ENCODE data around the gene PF4V1. TPM values are rescaled to one million over a fixed set of nuclear protein-coding genes. Genes with fewer than 3 reads are reported as not detected.

The PF4V1 gene, protein sequence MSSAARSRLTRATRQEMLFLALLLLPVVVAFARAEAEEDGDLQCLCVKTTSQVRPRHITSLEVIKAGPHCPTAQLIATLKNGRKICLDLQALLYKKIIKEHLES
- total RNA-seq (not detected in 2 replicates), polyA plus RNA-seq (not detected in 2 replicates)

DNA sequence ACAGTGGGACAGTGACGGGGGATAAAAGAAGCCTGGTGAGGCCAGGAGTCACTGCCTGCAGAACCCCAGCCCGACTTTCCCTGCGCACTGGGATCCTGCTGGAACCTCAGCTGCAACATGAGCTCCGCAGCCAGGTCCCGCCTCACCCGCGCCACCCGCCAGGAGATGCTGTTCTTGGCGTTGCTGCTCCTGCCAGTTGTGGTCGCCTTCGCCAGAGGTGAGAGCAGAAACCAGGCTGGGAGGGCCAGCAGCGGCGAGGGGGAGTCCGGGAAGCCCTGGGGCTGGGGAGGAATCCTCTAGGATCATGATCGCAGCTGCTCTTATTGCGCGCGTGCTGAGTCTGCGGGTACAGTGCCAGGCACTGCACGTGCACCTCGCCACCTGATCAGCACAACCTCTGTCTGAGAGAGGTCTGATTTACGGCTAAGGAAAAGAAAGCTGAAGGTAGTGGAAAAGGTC, at the start of gene PF4V1:
TSS of gene PF4V1 (plus strand) at position 51 of the 459 bp plus-strand sequence. CDS start at position 118, 67 bp downstream.
- no peak within 1 kb of the TSS for H3K4me3 ChIP-seq
- peaks cover 37% of the 10 kb centered on the region for H3K27me3 ChIP-seq
- H3K27ac ChIP-seq, result no peak within 1 kb of the TSS
- TF ChIP-seq, protein P1, sequence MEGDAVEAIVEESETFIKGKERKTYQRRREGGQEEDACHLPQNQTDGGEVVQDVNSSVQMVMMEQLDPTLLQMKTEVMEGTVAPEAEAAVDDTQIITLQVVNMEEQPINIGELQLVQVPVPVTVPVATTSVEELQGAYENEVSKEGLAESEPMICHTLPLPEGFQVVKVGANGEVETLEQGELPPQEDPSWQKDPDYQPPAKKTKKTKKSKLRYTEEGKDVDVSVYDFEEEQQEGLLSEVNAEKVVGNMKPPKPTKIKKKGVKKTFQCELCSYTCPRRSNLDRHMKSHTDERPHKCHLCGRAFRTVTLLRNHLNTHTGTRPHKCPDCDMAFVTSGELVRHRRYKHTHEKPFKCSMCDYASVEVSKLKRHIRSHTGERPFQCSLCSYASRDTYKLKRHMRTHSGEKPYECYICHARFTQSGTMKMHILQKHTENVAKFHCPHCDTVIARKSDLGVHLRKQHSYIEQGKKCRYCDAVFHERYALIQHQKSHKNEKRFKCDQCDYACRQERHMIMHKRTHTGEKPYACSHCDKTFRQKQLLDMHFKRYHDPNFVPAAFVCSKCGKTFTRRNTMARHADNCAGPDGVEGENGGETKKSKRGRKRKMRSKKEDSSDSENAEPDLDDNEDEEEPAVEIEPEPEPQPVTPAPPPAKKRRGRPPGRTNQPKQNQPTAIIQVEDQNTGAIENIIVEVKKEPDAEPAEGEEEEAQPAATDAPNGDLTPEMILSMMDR (IDR thresholded peaks at IDR 0.05; ENCODE audit: low read depth, low read length), result peak; percentile 42
- DNase-seq (ENCODE audit: low read depth in 1 of 2, low spot score in 1 of 2), result peak; percentile 8 to 50
- no peaks in the 10 kb centered on the region for H3K36me3 ChIP-seq
- H3K4me1 ChIP-seq (ENCODE audit: low read depth), result no peaks in the 10 kb centered on the region
- no peaks in the 10 kb centered on the region for H3K9me3 ChIP-seq (ENCODE audit: low read depth)

DNA sequence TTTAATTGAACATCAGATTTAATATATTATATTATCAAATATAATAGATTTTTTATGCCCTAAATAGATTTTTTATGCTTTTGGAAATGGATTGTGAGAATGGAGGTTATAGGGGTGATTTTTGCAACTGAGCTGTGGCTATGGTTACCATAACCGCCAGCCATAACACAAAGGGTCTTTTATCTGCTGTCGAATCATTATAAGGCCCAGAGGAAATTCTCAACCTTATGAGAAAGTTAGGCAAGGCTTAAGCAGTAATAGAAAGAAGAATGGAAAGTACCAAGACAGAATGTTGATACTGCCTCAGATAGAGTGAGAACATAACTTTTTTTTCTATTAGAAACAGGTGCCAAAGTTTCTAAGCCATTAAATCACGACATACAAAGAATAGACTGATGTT, 42.9 kb upstream of the PF4V1 start:
- no peak for DNase-seq (ENCODE audit: low read depth in 1 of 2, low spot score in 1 of 2)
- TF ChIP-seq, protein P1 (IDR thresholded peaks at IDR 0.05; ENCODE audit: low read depth, low read length), result no peak
- H3K27ac ChIP-seq, result no peak overlapping the region
- no peaks in the 10 kb centered on the region for H3K36me3 ChIP-seq
- H3K27me3 ChIP-seq, result no peaks in the 10 kb centered on the region
- no peak overlapping the region for H3K4me3 ChIP-seq
- H3K4me1 ChIP-seq (ENCODE audit: low read depth), result no peaks in the 10 kb centered on the region
- H3K9me3 ChIP-seq (ENCODE audit: low read depth), result no peaks in the 10 kb centered on the region

DNA sequence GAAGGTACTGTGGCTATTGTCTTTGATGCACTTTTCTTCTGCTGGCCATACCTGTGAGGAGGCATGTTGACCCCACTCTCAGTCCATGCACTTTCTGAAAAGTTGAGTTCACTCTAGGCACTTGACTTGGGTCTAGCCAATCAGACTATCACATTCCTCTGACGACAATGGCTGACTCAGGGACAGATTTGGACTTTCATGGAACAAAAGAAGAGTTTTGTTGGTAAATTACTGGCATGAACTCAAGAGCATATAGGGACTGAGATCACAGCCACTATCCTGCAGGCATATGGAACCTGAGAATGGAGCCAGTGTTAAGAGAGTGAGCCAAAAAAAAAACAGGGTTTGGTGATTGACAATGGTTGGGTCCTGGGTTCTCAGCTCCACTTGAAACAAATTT, 41.3 kb upstream of the PF4V1 start:
- H3K9me3 ChIP-seq (ENCODE audit: low read depth), result no peaks in the 10 kb centered on the region
- no peaks in the 10 kb centered on the region for H3K36me3 ChIP-seq
- H3K27me3 ChIP-seq, result no peaks in the 10 kb centered on the region
- no peak overlapping the region for H3K4me3 ChIP-seq
- TF ChIP-seq, protein P1 (IDR thresholded peaks at IDR 0.05; ENCODE audit: low read depth, low read length), result no peak
- DNase-seq (ENCODE audit: low read depth in 1 of 2, low spot score in 1 of 2), result no peak
- no peaks in the 10 kb centered on the region for H3K4me1 ChIP-seq (ENCODE audit: low read depth)
- no peak overlapping the region for H3K27ac ChIP-seq

DNA sequence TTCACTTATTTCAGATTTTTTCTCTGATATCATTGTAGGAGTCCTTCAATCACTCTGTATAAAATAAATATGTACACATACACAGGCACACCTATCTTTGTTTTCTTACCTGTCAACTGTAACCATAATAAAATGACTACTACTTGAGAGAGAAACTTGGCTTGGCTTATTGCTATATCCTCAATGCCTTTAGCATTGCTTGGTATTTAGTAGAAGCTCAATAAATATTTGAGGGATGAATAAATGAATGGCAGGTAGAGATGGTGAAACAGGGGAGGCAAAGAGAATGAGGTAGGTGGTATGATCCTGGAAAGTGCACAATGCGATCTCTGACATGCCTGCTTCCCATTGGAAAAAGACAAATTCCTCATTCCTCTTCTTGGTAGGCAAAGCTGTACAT, 38.4 kb upstream of the PF4V1 start:
- TF ChIP-seq, protein P1 (IDR thresholded peaks at IDR 0.05; ENCODE audit: low read depth, low read length), result no peak
- no peak for DNase-seq (ENCODE audit: low read depth in 1 of 2, low spot score in 1 of 2)
- Histone ChIP-seq H3K4me1 (ENCODE audit: low read depth) (no peaks in the 10 kb centered on the region), H3K27me3 (no peaks in the 10 kb centered on the region), H3K27ac (no peak overlapping the region), H3K36me3 (no peaks in the 10 kb centered on the region), H3K4me3 (no peak overlapping the region), H3K9me3 (ENCODE audit: low read depth) (no peaks in the 10 kb centered on the region)

DNA sequence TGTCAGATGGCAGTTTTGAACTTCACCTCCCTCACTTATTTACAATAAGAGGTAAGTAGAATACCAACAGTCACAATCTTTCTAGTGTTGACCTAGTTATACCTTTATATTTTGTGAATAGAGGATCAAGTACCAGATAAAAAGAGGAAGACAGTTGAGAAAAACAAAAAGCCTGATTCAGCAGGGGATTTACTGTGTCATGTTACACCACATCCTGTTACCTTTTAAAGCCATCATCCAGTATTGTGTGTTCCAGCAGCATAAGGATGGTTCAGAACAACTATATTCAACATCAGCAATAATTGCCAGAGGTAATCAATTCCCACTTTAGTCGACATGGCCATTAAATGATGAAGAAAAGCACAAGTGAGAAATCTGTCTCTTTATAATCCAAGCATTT, 38.0 kb upstream of the PF4V1 start:
- H3K36me3 ChIP-seq, result no peaks in the 10 kb centered on the region
- TF ChIP-seq, protein P1 (IDR thresholded peaks at IDR 0.05; ENCODE audit: low read depth, low read length), result no peak

More for the DNA sequence above, 38.0 kb upstream of the PF4V1 start:
- H3K9me3 ChIP-seq (ENCODE audit: low read depth), result no peaks in the 10 kb centered on the region
- no peak for DNase-seq (ENCODE audit: low read depth in 1 of 2, low spot score in 1 of 2)
- H3K27ac ChIP-seq, result no peak overlapping the region
- no peaks in the 10 kb centered on the region for H3K4me1 ChIP-seq (ENCODE audit: low read depth)
- no peaks in the 10 kb centered on the region for H3K27me3 ChIP-seq
- no peak overlapping the region for H3K4me3 ChIP-seq

Measured in cardiac muscle cell (in vitro differentiated cells and primary cell).